ENCODE data around the gene GNA12. TPM values are rescaled to one million over a fixed set of nuclear protein-coding genes. Genes with fewer than 3 reads are reported as not detected.

Gene GNA12
- total RNA-seq, 4 donors from 2014 or later, result 11.0 to 68.5 (median 20.4) TPM

DNA sequence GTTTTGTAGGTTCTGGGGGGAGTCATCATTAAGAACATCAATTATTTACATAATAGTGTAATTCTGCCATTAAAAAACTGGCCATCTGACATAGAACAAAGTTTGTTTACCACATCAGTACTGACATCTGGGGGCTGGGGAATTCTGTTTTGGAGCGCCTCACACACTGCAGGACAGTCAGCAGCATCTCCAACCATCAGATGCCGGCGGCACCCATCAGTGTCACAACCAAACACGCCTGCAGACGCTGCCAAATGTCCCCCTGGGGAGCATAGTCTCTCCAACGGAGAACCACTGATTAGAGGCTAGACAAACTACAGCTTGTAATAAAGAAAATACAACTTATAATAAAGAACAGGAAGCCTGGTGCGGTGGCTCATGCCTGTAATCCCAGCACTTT, 26.0 kb downstream of the GNA12 start:
- no peak for DNase-seq
- Histone ChIP-seq H3K4me3 (no peak overlapping the region), H3K27ac (peak overlapping the region in 1 of 4 donors; percentile 31), H3K4me1 (peaks cover 0 to 9% (median 6%) of the 10 kb centered on the region in 4 donors), H3K27me3 (no peaks in the 10 kb centered on the region), H3K36me3 (no peaks in the 10 kb centered on the region), H3K9me3 (no peaks in the 10 kb centered on the region)
- TF ChIP-seq POLR2A (IDR thresholded peaks at IDR 0.05) (no peak), CTCF (IDR thresholded peaks at IDR 0.05) (no peak)

- H3K4me3 ChIP-seq, result no peak overlapping the region
- TF ChIP-seq CTCF (IDR thresholded peaks at IDR 0.05) (no peak), POLR2A (IDR thresholded peaks at IDR 0.05) (no peak)
- no peak for DNase-seq
- no peaks in the 10 kb centered on the region for H3K36me3 ChIP-seq
- no peaks in the 10 kb centered on the region for H3K27me3 ChIP-seq
- H3K9me3 ChIP-seq, result no peaks in the 10 kb centered on the region
- peak overlapping the region in 1 of 4 donors; percentile 31 for H3K27ac ChIP-seq
- H3K4me1 ChIP-seq, result peaks cover 0 to 9% (median 6%) of the 10 kb centered on the region in 4 donors
Observed at GRCh38 chr7:2817456-2817855, 26.7 kb downstream of the GNA12 start.

- H3K27me3 ChIP-seq, result no peaks in the 10 kb centered on the region
- H3K9me3 ChIP-seq, result no peaks in the 10 kb centered on the region
- H3K27ac ChIP-seq, result no peak overlapping the region
- TF ChIP-seq POLR2A (IDR thresholded peaks at IDR 0.05) (no peak), CTCF (IDR thresholded peaks at IDR 0.05) (no peak)
- no peak overlapping the region for H3K4me3 ChIP-seq
- no peaks in the 10 kb centered on the region for H3K36me3 ChIP-seq
- H3K4me1 ChIP-seq, result peaks cover 0 to 3% (median under 1%) of the 10 kb centered on the region in 4 donors
- DNase-seq, result no peak
Observed at GRCh38 chr7:2815875-2816245, 28.2 kb downstream of the GNA12 start.

DNA sequence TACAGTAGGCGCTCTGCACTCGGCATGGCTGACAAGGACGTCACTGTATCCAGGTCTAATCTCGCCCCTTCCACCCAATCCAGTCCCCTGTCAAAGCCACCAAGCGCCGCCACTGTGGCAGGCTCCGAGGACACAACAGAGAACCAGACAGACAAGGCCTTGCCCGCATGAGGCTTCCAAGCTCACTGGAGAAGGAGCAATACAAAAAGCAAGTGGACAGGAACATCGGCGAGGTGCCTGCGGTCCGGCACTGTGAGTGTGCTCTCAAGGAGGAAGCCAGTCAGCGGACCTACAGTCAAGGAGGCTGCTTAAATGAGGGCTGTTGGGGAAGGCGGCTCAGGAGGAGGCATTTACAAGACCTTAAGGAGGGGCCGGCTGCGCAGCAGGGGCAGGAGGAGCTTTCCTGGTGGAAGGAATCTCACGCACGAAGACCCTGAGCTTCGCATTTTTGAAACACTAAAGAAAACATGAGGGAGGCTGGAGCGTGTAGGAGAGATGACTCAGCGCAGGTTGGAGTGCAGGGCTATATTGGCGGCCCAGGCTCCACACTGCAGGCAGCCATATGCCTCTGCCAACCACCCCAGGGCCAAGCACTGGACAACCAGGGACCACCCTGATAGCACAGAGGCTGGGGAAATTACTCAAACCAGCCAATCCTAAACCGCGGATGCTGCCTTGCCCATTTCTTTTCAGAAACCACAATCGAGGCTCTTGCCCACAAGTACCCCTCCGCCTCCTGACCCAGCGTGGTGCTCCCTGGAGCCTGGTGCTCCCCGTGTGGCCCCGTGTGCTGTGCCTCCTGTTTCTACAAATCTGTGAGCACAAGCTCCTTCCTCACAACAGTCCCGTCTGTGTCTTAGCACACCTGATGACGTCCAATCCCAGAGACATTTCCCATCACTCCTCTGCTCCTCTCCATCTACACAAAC, 28.9 kb downstream of the GNA12 start:
- no peaks in the 10 kb centered on the region for H3K9me3 ChIP-seq
- H3K4me3 ChIP-seq, result no peak overlapping the region
- DNase-seq, result no peak
- peak overlapping the region in 2 of 4 donors; percentile 43 to 59 for H3K27ac ChIP-seq
- no peaks in the 10 kb centered on the region for H3K27me3 ChIP-seq
- TF ChIP-seq CTCF (IDR thresholded peaks at IDR 0.05), result no peak
- TF ChIP-seq POLR2A (IDR thresholded peaks at IDR 0.05), result no peak
- H3K4me1 ChIP-seq, result peaks cover 0 to 7% (median 0%) of the 10 kb centered on the region in 4 donors
- no peaks in the 10 kb centered on the region for H3K36me3 ChIP-seq

- Histone ChIP-seq H3K4me3 (no peak overlapping the region), H3K9me3 (no peaks in the 10 kb centered on the region), H3K27me3 (no peaks in the 10 kb centered on the region), H3K4me1 (peaks cover 0 to 7% (median 0%) of the 10 kb centered on the region in 4 donors), H3K27ac (peak overlapping the region; percentile 42 to 59 (median 48)), H3K36me3 (no peaks in the 10 kb centered on the region)
- no peak for TF ChIP-seq CTCF (IDR thresholded peaks at IDR 0.05)
- no peak for TF ChIP-seq POLR2A (IDR thresholded peaks at IDR 0.05)
- DNase-seq, result no peak
Observed at GRCh38 chr7:2814186-2814945, 29.7 kb downstream of the GNA12 start.
